ENCODE measurements around the gene UST. TPM values are rescaled to one million over a fixed set of nuclear protein-coding genes. Genes with fewer than 3 reads are reported as not detected.

The UST gene
- polyA plus RNA-seq, 1 donor from 2014 or later, result 7.5 TPM

DNA sequence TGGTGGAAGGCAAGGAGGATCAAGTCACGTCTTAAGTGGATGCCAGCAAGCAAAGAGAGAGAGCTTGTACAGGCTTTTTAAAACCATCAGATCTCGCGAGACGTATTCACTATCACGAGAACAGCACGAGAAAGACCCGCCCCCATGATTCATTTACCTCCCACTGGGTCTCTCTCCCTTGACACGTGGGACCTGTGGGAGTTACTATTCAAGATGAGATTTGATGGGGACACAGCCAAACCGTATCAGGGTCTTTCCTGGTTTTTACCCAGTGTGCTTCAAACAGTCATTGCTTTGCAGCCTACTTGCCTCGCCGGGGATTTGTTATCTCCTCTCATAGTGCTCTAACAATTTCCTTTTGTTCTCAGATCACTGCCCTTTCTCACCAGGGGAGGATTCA, 108.2 kb downstream of the UST start:
- H3K9me3 ChIP-seq (ENCODE audit: low read length), result no peaks in the 10 kb centered on the region
- no peak overlapping the region for H2AFZ ChIP-seq (ENCODE audit: low read depth, low read length)
- H3F3A ChIP-seq (ENCODE audit: insufficient read depth, low read length, poor library complexity, severe bottlenecking), result no peaks in the 10 kb centered on the region
- no peak overlapping the region for H3K4me2 ChIP-seq (ENCODE audit: low read length)
- H3K9me2 ChIP-seq (ENCODE audit: insufficient read depth, low read length), result no peaks in the 10 kb centered on the region
- no peaks in the 10 kb centered on the region for H3K79me2 ChIP-seq (replicated peaks; ENCODE audit: insufficient read depth, low read length)
- H3K36me3 ChIP-seq (ENCODE audit: insufficient read depth, low read length), result no peaks in the 10 kb centered on the region
- no peak overlapping the region for H3K9ac ChIP-seq (ENCODE audit: low read length)
- TF ChIP-seq POLR2AphosphoS5 (IDR thresholded peaks at IDR 0.05) (no peak), MXI1 (conservative IDR thresholded peaks at IDR 0.05; ENCODE audit: poor library complexity, severe bottlenecking) (no peak), CTCF (IDR thresholded peaks at IDR 0.05; ENCODE audit: poor library complexity, severe bottlenecking) (no peak), EP300 (conservative IDR thresholded peaks at IDR 0.05; ENCODE audit: poor library complexity, severe bottlenecking) (no peak), RAD21 (conservative IDR thresholded peaks at IDR 0.05) (no peak), SMC3 (conservative IDR thresholded peaks at IDR 0.05; ENCODE audit: poor library complexity) (no peak), EZH2 (IDR thresholded peaks at IDR 0.05; ENCODE audit: borderline replicate concordance, insufficient read depth, low read length, poor library complexity, severe bottlenecking) (no peak), TAF1 (IDR thresholded peaks at IDR 0.05; ENCODE audit: low read depth) (no peak)
- TF ChIP-seq, protein P1, sequence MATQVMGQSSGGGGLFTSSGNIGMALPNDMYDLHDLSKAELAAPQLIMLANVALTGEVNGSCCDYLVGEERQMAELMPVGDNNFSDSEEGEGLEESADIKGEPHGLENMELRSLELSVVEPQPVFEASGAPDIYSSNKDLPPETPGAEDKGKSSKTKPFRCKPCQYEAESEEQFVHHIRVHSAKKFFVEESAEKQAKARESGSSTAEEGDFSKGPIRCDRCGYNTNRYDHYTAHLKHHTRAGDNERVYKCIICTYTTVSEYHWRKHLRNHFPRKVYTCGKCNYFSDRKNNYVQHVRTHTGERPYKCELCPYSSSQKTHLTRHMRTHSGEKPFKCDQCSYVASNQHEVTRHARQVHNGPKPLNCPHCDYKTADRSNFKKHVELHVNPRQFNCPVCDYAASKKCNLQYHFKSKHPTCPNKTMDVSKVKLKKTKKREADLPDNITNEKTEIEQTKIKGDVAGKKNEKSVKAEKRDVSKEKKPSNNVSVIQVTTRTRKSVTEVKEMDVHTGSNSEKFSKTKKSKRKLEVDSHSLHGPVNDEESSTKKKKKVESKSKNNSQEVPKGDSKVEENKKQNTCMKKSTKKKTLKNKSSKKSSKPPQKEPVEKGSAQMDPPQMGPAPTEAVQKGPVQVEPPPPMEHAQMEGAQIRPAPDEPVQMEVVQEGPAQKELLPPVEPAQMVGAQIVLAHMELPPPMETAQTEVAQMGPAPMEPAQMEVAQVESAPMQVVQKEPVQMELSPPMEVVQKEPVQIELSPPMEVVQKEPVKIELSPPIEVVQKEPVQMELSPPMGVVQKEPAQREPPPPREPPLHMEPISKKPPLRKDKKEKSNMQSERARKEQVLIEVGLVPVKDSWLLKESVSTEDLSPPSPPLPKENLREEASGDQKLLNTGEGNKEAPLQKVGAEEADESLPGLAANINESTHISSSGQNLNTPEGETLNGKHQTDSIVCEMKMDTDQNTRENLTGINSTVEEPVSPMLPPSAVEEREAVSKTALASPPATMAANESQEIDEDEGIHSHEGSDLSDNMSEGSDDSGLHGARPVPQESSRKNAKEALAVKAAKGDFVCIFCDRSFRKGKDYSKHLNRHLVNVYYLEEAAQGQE (IDR thresholded peaks at IDR 0.05; ENCODE audit: borderline replicate concordance), result no peak
- no peak overlapping the region for H3K27ac ChIP-seq (ENCODE audit: low read length)
- no peak overlapping the region for H3K4me3 ChIP-seq (ENCODE audit: low read length)
- H4K20me1 ChIP-seq (ENCODE audit: insufficient read depth), result no peaks in the 10 kb centered on the region
- H3K27me3 ChIP-seq (ENCODE audit: insufficient read depth, low read depth, low read length), result no peaks in the 10 kb centered on the region

DNA sequence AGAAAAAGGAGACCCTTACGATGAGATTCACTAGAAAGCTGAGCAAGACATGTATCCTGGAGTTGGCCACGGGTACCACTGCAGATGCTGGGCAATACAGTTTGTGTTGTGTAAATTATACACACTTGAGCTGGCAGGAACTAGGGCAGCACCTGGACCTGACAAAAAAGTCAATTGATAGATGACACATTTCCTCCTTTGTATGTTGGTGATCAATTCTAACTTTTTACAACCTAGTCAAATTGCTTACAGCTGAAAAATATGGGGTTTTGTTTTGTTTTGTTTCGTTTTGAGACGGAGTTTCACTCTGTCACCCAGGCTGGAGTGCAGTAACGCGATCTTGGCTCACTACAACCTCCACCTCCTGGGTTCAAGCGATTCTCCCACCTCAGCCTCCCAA, 108.9 kb downstream of the UST start:
- TF ChIP-seq EZH2 (IDR thresholded peaks at IDR 0.05; ENCODE audit: borderline replicate concordance, insufficient read depth, low read length, poor library complexity, severe bottlenecking) (no peak), MXI1 (conservative IDR thresholded peaks at IDR 0.05; ENCODE audit: poor library complexity, severe bottlenecking) (no peak), EP300 (conservative IDR thresholded peaks at IDR 0.05; ENCODE audit: poor library complexity, severe bottlenecking) (no peak), SMC3 (conservative IDR thresholded peaks at IDR 0.05; ENCODE audit: poor library complexity) (no peak)
- Histone ChIP-seq H3K4me2 (ENCODE audit: low read length) (no peak overlapping the region), H3K9me2 (ENCODE audit: insufficient read depth, low read length) (no peaks in the 10 kb centered on the region), H3K27me3 (ENCODE audit: insufficient read depth, low read depth, low read length) (no peaks in the 10 kb centered on the region), H3K9me3 (ENCODE audit: low read length) (no peaks in the 10 kb centered on the region), H2AFZ (ENCODE audit: low read depth, low read length) (no peak overlapping the region), H3K36me3 (ENCODE audit: insufficient read depth, low read length) (no peaks in the 10 kb centered on the region), H3F3A (ENCODE audit: insufficient read depth, low read length, poor library complexity, severe bottlenecking) (no peaks in the 10 kb centered on the region), H3K4me3 (ENCODE audit: low read length) (no peak overlapping the region), H3K9ac (ENCODE audit: low read length) (no peak overlapping the region), H4K20me1 (ENCODE audit: insufficient read depth) (no peaks in the 10 kb centered on the region), H3K27ac (ENCODE audit: low read length) (no peak overlapping the region), H3K79me2 (replicated peaks; ENCODE audit: insufficient read depth, low read length) (no peaks in the 10 kb centered on the region)
